Hepatocyte (in vitro differentiated cells): ENCODE results near the gene CMSS1.

Source experiments
- CTCF ChIP-seq: fragments of 200-600 bp; sonication (generic); IDR thresholded peaks from 2 replicates; pipeline ENCODE4 v1.5.1; 2016; ENCODE audit warnings: antibody characterized with exemption, mild to moderate bottlenecking; ENCODE audit not compliant: poor library complexity
- EZH2phosphoT487 ChIP-seq: fragments of 200-600 bp; sonication (generic); IDR thresholded peaks from one replicate; pipeline ENCODE4 v1.6.1; 2018; ENCODE audit warnings: antibody characterized with exemption, mild to moderate bottlenecking, low read depth, moderate library complexity; ENCODE audit not compliant: unreplicated experiment, severe bottlenecking

- TF ChIP-seq CTCF (no peak), EZH2phosphoT487 (no peak)
These were observed 245.0 kb downstream of the CMSS1 start for GRCh38 chr3:100062665-100063064.
